ENCODE results near the gene CFTR. TPM values are rescaled to one million over a fixed set of nuclear protein-coding genes. Genes with fewer than 3 reads are reported as not detected.
"Not testable (repeated sequence)": the region's sequence is repeated elsewhere in the genome, so short reads cannot be mapped to it uniquely, and the experiment has no call there.

CFTR gene
- total RNA-seq, 4 donors from 2014 or later, result 0.44 TPM; not detected in 3

DNA sequence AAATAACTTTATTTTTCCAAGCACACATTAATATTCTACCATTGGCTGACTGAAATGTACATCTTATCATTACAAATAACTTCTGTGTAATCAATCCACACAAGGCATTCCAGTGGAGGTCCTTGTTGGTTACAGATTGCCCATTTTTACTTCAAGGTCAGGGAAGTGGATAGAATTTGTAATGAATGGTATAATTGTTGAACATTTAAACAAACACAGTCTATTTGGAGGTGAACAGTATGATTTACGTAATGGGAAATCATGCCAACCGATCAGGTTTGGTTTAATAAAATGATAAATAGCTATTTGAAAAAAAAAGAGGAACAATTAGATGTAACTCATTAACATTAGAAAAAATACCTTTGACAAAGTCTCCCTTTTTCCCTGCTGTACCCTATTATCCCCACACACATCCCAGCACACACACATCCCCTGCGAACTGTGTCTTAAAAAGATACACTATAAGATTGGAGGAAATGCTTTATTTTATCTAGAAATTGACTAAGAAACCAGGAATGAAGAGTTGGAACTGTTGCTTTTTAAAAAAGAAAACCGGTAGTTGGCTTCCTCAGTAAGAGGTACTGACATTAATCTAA lies 33.5 kb upstream of the CFTR start:
- DNase-seq (no peak), ATAC-seq (no peak)
- Histone ChIP-seq H3K36me3 (no peaks in the 10 kb centered on the region), H3K4me3 (no peak overlapping the region), H3K27me3 (no peaks in the 10 kb centered on the region), H3K9me3 (no peaks in the 10 kb centered on the region), H3K4me1 (no peaks in the 10 kb centered on the region), H3K27ac (no peak overlapping the region)
- in situ Hi-C loops (cut with MboI; ENCODE audit: low sequenced_read_pairs in 4 of 4), result no loop called here
- intact Hi-C loops (cut with DNase I; ENCODE audit: low total_unique reads), result no loop called here
- TF ChIP-seq CTCF (IDR thresholded peaks at IDR 0.05 in 4 of 5, conservative IDR thresholded peaks at IDR 0.05 in 1 of 5), result no peak
- TF ChIP-seq POLR2A (IDR thresholded peaks at IDR 0.05), result no peak

DNA sequence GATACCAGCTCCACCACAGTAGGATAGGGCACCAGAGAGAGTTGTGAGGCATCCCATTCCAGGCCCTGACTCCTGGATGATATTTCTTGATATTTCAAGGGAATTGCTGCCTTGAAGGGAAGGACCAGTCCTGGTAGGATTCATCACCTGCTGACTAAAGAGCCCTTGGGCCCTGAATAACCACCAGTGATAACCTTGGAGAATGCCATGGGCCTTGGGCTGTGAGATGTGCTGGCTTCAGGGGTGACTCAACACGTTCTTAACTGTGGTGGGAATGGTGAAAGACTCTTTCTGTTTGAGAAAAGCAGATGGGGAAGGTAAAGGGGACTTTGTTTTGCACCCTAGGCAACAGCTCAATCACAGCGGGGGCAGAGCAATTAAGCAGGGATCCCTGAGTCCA lies 31.2 kb upstream of the CFTR start:
- no peak for ATAC-seq
- H3K4me1 ChIP-seq, result no peaks in the 10 kb centered on the region

DNA sequence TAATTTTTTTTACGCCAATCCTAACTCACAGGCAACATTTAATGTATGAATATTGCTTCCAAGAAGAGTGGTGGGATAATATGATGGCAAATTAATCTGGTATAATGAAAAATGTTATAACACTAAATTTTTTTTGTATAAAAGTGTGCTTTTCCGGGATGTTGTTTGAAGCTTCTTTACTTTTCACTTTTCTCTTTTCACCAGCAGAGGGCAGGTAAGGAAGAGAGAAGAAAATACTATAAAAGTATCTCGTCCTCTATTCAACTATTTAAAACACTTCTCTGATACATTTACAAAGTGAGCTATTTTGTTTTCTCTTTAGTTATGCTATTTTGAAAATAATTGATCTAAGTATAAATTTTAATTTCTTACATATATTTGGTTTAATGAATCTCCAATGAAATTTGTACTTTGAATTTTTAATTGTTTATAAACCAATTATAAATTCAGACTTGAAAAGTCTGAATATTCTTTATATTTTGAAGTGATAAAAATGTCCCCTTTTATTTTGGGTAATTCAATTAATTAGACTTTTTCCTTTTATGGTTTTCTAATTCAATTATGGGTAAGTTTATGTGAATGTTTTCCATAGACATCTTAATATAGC lies 20.7 kb upstream of the CFTR start:
- Histone ChIP-seq H3K27me3 (no peaks in the 10 kb centered on the region), H3K4me3 (no peak overlapping the region), H3K9me3 (no peaks in the 10 kb centered on the region), H3K4me1 (no peaks in the 10 kb centered on the region), H3K36me3 (no peaks in the 10 kb centered on the region), H3K27ac (no peak overlapping the region)
- ATAC-seq, result no peak
- peak in 1 of 5 experiments; percentile 10 for TF ChIP-seq CTCF (IDR thresholded peaks at IDR 0.05 in 4 of 5, conservative IDR thresholded peaks at IDR 0.05 in 1 of 5)
- no peak for TF ChIP-seq POLR2A (IDR thresholded peaks at IDR 0.05)
- intact Hi-C loops (cut with DNase I; ENCODE audit: low total_unique reads) (no loop called here), in situ Hi-C loops (cut with MboI; ENCODE audit: low sequenced_read_pairs in 4 of 4) (no loop called here)
- DNase-seq, result no peak

More for the DNA sequence above, 31.2 kb upstream of the CFTR start:
- H3K9me3 ChIP-seq, result no peaks in the 10 kb centered on the region
- H3K4me3 ChIP-seq, result no peak overlapping the region
- no peaks in the 10 kb centered on the region for H3K36me3 ChIP-seq
- TF ChIP-seq POLR2A (IDR thresholded peaks at IDR 0.05) (no peak), CTCF (IDR thresholded peaks at IDR 0.05 in 4 of 5, conservative IDR thresholded peaks at IDR 0.05 in 1 of 5) (no peak)
- no peaks in the 10 kb centered on the region for H3K27me3 ChIP-seq
- in situ Hi-C loops (cut with MboI; ENCODE audit: low sequenced_read_pairs in 4 of 4), result no loop called here
- no peak for DNase-seq
- intact Hi-C loops (cut with DNase I; ENCODE audit: low total_unique reads), result no loop called here
- H3K27ac ChIP-seq, result no peak overlapping the region

DNA sequence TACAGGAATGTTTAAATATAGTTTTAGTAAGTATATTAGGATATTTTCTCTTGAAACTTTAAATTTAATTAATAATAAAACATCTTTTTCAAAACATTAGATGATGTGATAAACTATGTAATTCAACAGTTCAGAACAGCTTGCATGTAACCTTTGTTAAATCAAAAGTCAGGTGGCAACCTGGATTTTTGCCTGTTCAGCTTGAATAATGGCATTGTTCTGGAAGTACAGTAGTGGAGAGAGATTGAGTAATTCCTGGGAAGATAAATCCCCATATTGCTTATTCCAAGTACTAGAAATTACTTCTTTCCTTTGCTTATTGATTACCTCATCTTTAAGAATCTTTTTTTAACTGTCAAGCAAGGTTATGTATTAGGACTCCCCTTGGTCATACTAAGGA lies 20.1 kb upstream of the CFTR start:
- Histone ChIP-seq H3K27ac (no peak overlapping the region), H3K4me3 (no peak overlapping the region), H3K36me3 (no peaks in the 10 kb centered on the region), H3K9me3 (no peaks in the 10 kb centered on the region), H3K27me3 (no peaks in the 10 kb centered on the region), H3K4me1 (no peaks in the 10 kb centered on the region)
- in situ Hi-C loops (cut with MboI; ENCODE audit: low sequenced_read_pairs in 4 of 4) (no loop called here), intact Hi-C loops (cut with DNase I; ENCODE audit: low total_unique reads) (no loop called here)
- TF ChIP-seq POLR2A (IDR thresholded peaks at IDR 0.05) (no peak), CTCF (IDR thresholded peaks at IDR 0.05 in 4 of 5, conservative IDR thresholded peaks at IDR 0.05 in 1 of 5) (no peak)
- no peak for DNase-seq
- ATAC-seq, result no peak

GRCh38 chr7:117460815-117461214 lies 19.0 kb upstream of the CFTR start:
- DNase-seq; H3K27me3 ChIP-seq; H3K4me1 ChIP-seq; H3K9me3 ChIP-seq; H3K36me3 ChIP-seq; intact Hi-C loops (cut with DNase I; ENCODE audit: low total_unique reads); H3K4me3 ChIP-seq; H3K27ac ChIP-seq; in situ Hi-C loops (cut with MboI; ENCODE audit: low sequenced_read_pairs in 4 of 4); ATAC-seq: not testable (repeated sequence)

All from gastrocnemius medialis (tissue), 4 donors.